GM06990 (cell line): Measurements from ENCODE around the gene OMP.

Experiments used
- DNase-seq: peaks from one replicate; pipeline ENCODE4 v3.0.0-alpha.2; 2011; ENCODE audit not compliant: insufficient read length; ENCODE audit errors: extremely low read depth
- H3K27me3 ChIP-seq: replicated peaks from 2 replicates; pipeline ENCODE4 v1.6.0; 2011; ENCODE audit warnings: low read length; ENCODE audit not compliant: control insufficient read depth, insufficient read depth
- H3K36me3 ChIP-seq: 2 replicates; pipeline ENCODE4 v1.5.1; 2011; ENCODE audit warnings: low read length; ENCODE audit not compliant: control insufficient read depth, insufficient read depth
- H3K4me3 ChIP-seq: replicated peaks from 2 replicates; pipeline ENCODE4 v1.5.1; 2011; ENCODE audit warnings: low read depth, mild to moderate bottlenecking, control low read depth, low read length
- TF ChIP-seq, protein P1 (sequence below): IDR thresholded peaks from 2 replicates; pipeline ENCODE4 v1.5.1; 2011; ENCODE audit warnings: low read length, control low read depth, mild to moderate bottlenecking, inconsistent platforms; ENCODE audit not compliant: insufficient read depth, poor library complexity, severe bottlenecking

OMP gene

GRCh38 chr11:77086521-77087472, 15.8 kb upstream of the OMP start:
- TF ChIP-seq, protein P1, sequence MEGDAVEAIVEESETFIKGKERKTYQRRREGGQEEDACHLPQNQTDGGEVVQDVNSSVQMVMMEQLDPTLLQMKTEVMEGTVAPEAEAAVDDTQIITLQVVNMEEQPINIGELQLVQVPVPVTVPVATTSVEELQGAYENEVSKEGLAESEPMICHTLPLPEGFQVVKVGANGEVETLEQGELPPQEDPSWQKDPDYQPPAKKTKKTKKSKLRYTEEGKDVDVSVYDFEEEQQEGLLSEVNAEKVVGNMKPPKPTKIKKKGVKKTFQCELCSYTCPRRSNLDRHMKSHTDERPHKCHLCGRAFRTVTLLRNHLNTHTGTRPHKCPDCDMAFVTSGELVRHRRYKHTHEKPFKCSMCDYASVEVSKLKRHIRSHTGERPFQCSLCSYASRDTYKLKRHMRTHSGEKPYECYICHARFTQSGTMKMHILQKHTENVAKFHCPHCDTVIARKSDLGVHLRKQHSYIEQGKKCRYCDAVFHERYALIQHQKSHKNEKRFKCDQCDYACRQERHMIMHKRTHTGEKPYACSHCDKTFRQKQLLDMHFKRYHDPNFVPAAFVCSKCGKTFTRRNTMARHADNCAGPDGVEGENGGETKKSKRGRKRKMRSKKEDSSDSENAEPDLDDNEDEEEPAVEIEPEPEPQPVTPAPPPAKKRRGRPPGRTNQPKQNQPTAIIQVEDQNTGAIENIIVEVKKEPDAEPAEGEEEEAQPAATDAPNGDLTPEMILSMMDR, result no peak

GRCh38 chr11:77087723-77088225, 14.9 kb upstream of the OMP start:
- TF ChIP-seq, protein P1, result no peak

More at GRCh38 chr11:77086521-77087472, 15.8 kb upstream of the OMP start:
- DNase-seq, result no peak
- Histone ChIP-seq H3K27me3 (no peaks in the 10 kb centered on the region), H3K36me3 (no peaks in the 10 kb centered on the region), H3K4me3 (no peak overlapping the region)

DNA sequence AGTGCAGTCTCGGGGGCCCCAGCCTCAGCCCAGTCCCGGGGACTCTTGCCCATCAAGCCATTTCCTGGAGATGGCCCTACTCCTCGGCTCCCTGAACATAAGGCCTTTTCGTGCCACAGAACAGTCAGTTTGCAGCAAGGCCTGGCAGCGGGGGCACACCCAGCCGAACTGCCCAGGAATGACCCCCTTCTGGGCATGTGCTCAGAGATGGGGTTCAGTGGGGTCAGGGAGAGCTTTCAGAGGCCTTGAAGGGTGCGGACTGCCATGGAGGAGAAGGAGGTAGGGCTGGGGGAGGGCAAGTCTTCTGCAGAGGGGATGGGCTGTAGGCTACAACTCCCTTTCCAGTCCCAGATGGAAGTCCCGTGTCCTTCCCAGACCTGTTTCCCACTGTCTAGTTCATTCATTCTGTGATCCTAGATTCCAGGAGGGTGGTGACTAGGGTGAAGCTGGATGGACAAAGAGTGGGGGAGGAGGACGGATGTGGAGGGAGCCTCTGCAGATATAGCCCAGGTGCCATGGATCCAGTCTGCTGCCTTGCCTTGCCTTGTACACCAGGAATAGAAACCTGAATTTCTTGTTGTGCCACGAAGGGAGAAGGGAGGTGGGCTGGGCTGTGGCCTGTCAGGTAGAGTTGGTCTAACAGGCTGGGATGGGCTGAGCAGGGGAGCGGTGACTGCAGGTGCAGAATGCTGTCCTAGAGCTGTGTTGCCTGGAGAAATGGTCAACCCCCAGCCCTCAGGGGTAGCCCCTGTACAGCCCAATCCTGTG, 14.2 kb upstream of the OMP start:
- no peak overlapping the region for H3K4me3 ChIP-seq

More at GRCh38 chr11:77087723-77088225, 14.9 kb upstream of the OMP start:
- H3K4me3 ChIP-seq, result no peak overlapping the region
- no peaks in the 10 kb centered on the region for H3K27me3 ChIP-seq
- no peak for DNase-seq
- no peaks in the 10 kb centered on the region for H3K36me3 ChIP-seq

GRCh38 chr11:77089004-77089545, 13.6 kb upstream of the OMP start:
- Histone ChIP-seq H3K4me3 (no peak overlapping the region), H3K27me3 (no peaks in the 10 kb centered on the region; the same call in 1 of the 2 replicates), H3K36me3 (no peaks in the 10 kb centered on the region)
- TF ChIP-seq, protein P1, result no peak
- DNase-seq, result no peak

More for the DNA sequence above, 14.2 kb upstream of the OMP start:
- no peak for DNase-seq
- no peaks in the 10 kb centered on the region for H3K36me3 ChIP-seq
- TF ChIP-seq, protein P1, result no peak
- no peaks in the 10 kb centered on the region; the same call in 1 of the 2 replicates for H3K27me3 ChIP-seq

- DNase-seq, result no peak
- Histone ChIP-seq H3K36me3 (no peaks in the 10 kb centered on the region), H3K27me3 (no peaks in the 10 kb centered on the region; the same call in 1 of the 2 replicates), H3K4me3 (no peak overlapping the region)
- TF ChIP-seq, protein P1, result no peak
These were observed 12.6 kb upstream of the OMP start for GRCh38 chr11:77090046-77090372.
